Spinal cord (tissue), 10 donors: ENCODE results near the gene CHL1. TPM values are rescaled to one million over a fixed set of nuclear protein-coding genes. Genes with fewer than 3 reads are reported as not detected.

Experiments
- DNase-seq, 6 donors: peaks; one replicate each; pipeline versions ENCODE4 v3.0.0 to v3.0.0-alpha.2; 2013 to 2015; ENCODE audit warnings: low spot score in 6 of 6, low read depth in 4 of 6
- H3K27ac ChIP-seq: one replicate; pipeline ENCODE4 v1.5.1; 2013; ENCODE audit warnings: low read depth, low read length, control low read depth
- H3K27me3 ChIP-seq: one replicate; pipeline ENCODE4 v1.6.1; 2013; ENCODE audit warnings: low read length; ENCODE audit not compliant: control insufficient read depth, insufficient read depth
- H3K36me3 ChIP-seq: one replicate; pipeline ENCODE4 v1.6.1; 2013; ENCODE audit warnings: low read length; ENCODE audit not compliant: control insufficient read depth, insufficient read depth
- H3K4me1 ChIP-seq: one replicate; pipeline ENCODE4 v1.6.1; 2013; ENCODE audit warnings: low read length; ENCODE audit not compliant: control insufficient read depth, insufficient read depth
- H3K4me3 ChIP-seq: one replicate; pipeline ENCODE4 v1.5.1; 2013; ENCODE audit warnings: low read depth, low read length, control low read depth
- H3K9me3 ChIP-seq: one replicate; pipeline ENCODE4 v1.6.1; 2013; ENCODE audit warnings: low read length; ENCODE audit not compliant: control insufficient read depth, insufficient read depth
- WGBS: methylation state at CpG from one replicate; pipeline ENCODE4 v1.1.5; 2013; ENCODE audit warnings: missing lambda C conversion rate; ENCODE audit not compliant: insufficient coverage; 5-methylcytosine and 5-hydroxymethylcytosine counted together
- polyA plus RNA-seq, 2 donors: library from polyadenylated mRNA; unstranded; fragments of 120-200 nt; gene quantifications; one replicate each; pipeline ENCODE4 v1.2.1, GENCODE V29; 2013; ENCODE audit not compliant: insufficient read length in 2 of 2
- total RNA-seq, 2 donors: library from RNA; depleted of rRNA in 1 of 2; stranded (reverse); fragments of 120-200 nt in 1 of 2; fragments of >200 nt in 1 of 2; gene quantifications; one replicate each; pipeline versions ENCODE4 v1.2.3 to v1.2.4, GENCODE V29; 2013 to 2014
- donor health status: healthy.

CHL1 gene
- total and polyA plus RNA-seq, 4 donors, result 110 to 372 (median 165) TPM

DNA sequence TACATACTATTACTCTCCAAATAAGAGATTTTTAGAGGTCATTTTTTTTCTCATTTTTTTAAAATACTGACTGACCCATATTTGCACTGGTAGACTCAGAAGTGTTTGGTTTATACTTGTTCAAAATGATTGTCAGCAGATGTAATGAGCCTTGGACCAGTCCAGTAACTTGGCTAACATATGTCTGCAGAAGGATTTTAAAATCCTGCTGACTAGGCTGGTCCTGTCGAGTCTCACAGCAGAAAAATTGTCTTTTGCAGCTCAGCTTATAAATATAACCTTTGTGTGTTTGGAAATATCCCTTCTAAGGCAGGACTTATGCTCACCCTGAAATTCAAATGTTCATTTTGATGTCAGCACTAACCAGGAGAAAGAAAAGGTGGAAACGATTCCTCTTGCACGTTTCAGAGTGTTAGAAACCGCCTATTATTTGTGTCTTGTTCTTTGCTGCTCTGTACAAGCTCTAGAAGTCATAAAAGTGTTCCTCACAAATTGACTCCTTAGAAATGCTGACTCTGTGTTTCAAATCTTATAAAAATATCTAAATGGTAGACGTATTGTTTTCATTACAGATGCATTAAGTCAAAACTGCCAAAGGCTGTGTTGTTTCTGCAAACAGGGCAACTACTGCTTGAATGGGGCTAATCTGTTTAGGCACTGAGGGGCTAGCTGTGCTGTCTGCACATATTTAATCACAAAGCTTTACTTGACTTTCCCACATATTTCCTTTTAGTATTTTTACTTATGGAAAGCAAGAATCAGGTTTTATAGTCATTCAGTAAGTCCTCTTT is 95.3 kb downstream of the CHL1 start:
- peak in 1 of 6 donors; percentile 45 for DNase-seq
- H3K27ac ChIP-seq, result no peak overlapping the region
- WGBS, result no CpG with 5 or more reads among the region's 5 CpGs
- no peaks in the 10 kb centered on the region for H3K9me3 ChIP-seq
- no peaks in the 10 kb centered on the region for H3K36me3 ChIP-seq
- no peaks in the 10 kb centered on the region for H3K27me3 ChIP-seq
- no peak overlapping the region for H3K4me3 ChIP-seq
- H3K4me1 ChIP-seq, result no peaks in the 10 kb centered on the region

DNA sequence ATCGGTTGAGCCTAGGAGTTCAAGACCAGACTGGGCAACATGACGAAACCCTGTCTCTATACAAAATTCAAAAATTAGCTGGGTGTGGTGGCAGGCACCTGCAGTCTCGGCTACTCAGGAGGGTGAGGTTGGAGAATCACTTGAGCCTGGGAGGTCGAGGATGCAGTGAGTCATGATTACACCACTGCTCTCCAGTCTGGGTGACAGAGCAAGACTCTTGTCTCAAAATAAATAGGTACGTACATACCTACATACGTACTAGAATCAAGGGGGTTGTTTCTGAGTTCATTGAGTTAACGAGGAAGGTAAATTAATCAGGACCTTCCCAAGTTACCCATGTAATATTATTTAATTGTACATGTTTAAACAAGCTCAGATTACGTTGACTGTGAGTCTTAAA is 97.5 kb downstream of the CHL1 start:
- DNase-seq, result no peak
- 88% methylated on average over 4 of the region's 8 CpGs for WGBS

DNA sequence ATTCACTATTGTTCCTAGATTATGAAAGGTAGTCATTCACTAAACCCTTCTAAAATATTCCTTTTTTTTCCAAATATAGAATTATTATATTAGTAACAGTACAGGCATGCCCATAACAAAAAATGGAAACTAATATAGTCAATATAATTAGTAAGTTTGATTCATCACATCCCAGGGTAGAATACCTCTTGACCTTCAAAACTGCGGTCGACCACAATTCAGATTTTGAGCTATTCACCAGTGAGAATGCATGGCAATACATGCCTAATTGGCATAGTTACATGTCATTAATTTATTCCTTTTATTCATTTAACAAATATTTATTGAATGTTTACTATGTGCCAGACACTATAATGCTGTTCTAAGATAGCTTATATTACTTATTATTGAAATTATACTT is 98.0 kb downstream of the CHL1 start:
- no CpG with 5 or more reads among the region's 2 CpGs for WGBS
- H3K4me3 ChIP-seq, result no peak overlapping the region

More for the DNA sequence above, 97.5 kb downstream of the CHL1 start:
- H3K4me1 ChIP-seq, result no peaks in the 10 kb centered on the region
- H3K36me3 ChIP-seq, result no peaks in the 10 kb centered on the region
- H3K27ac ChIP-seq, result no peak overlapping the region
- H3K27me3 ChIP-seq, result no peaks in the 10 kb centered on the region
- H3K4me3 ChIP-seq, result no peak overlapping the region
- no peaks in the 10 kb centered on the region for H3K9me3 ChIP-seq

DNA sequence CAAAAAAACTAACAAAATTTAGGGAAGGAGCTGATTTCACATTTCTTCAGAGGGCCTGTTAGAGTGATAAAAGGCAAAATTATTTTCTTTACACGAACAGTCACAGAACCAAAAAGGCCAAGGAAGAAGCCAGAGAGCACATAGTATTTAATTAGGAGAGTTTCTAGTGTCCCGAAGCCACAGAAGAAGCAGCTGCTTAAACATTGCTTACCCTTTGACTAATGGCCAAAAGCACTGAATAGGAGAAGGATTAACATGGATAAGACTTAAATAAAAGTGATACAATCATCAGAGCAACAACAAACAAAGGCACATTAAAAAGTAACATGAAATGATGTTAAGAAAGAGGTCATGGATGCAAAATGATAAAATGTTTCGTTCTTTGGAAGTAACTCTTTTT is 98.6 kb downstream of the CHL1 start:
- Histone ChIP-seq H3K9me3 (no peaks in the 10 kb centered on the region), H3K4me3 (no peak overlapping the region), H3K27me3 (no peaks in the 10 kb centered on the region), H3K36me3 (no peaks in the 10 kb centered on the region), H3K4me1 (no peaks in the 10 kb centered on the region), H3K27ac (no peak overlapping the region)
- peak in 1 of 6 donors; percentile 37 for DNase-seq
- WGBS, result no CpG with 5 or more reads among the region's 3 CpGs

More for the DNA sequence above, 98.0 kb downstream of the CHL1 start:
- H3K27ac ChIP-seq, result no peak overlapping the region
- H3K9me3 ChIP-seq, result no peaks in the 10 kb centered on the region
- no peaks in the 10 kb centered on the region for H3K36me3 ChIP-seq
- no peaks in the 10 kb centered on the region for H3K4me1 ChIP-seq
- no peak for DNase-seq
- H3K27me3 ChIP-seq, result no peaks in the 10 kb centered on the region

DNA sequence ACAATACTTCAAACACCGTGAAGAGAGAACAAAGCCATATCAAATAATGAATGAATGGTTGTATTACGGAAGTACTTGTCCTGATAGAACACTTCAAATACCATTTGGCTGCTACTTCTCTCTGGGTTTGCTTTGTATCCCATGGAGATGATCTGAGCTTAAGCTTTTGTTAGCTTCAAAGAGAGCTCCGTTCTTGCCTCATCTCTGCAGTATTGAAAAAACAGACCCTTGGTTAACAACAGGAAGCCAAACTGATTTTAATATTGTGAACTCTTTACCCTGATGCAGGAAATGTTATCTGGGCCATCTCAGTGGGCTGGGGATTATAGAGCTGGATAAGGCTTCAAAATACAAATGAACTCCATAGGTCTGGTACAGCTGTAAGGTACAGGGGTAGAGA is 101.0 kb downstream of the CHL1 start:
- H3K4me3 ChIP-seq, result no peak overlapping the region
- H3K9me3 ChIP-seq, result no peaks in the 10 kb centered on the region
- no peak for DNase-seq
- no peak overlapping the region for H3K27ac ChIP-seq
- WGBS, result 20% methylated on average over 1 of the region's 3 CpGs
- H3K36me3 ChIP-seq, result no peaks in the 10 kb centered on the region
- no peaks in the 10 kb centered on the region for H3K27me3 ChIP-seq
- H3K4me1 ChIP-seq, result no peaks in the 10 kb centered on the region

DNA sequence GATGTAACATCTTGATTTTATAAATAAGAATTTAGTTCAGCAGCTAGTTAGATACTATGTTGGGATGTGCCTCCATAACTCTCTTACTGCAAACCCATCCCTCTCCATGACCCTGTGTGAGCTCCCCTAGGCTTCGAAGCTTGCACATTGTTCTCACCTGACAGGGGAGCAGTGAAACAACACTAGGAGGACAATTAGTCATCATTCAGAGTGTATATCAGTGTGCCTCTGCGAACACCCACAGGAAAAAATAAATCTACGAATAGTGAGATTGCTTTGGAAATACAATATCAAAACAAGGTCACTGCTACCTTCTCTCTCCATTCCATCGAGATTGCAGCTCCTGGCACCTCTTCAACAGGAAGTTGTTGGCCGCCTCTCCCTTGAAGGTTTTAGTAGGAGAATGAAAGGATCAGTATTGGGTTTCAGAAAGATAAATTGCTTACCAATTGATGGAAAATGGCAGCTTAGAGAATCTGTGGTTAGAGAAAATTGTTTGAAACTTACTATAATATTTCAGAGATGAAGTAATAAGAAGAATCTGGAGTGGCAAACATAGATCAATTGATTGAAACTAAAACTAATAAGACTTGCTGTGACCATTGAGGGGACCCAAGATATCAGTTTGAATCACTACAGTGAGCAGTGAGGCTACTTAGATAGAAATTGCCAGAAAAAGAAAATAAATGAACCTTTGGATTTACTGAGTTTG is 103.2 kb downstream of the CHL1 start:
- no peak overlapping the region for H3K4me3 ChIP-seq
- H3K27me3 ChIP-seq, result no peaks in the 10 kb centered on the region
- no peak overlapping the region for H3K27ac ChIP-seq
- 83% methylated on average over 1 of the region's 5 CpGs for WGBS
- H3K36me3 ChIP-seq, result no peaks in the 10 kb centered on the region
- no peaks in the 10 kb centered on the region for H3K9me3 ChIP-seq
- no peak for DNase-seq
- H3K4me1 ChIP-seq, result no peaks in the 10 kb centered on the region

DNA sequence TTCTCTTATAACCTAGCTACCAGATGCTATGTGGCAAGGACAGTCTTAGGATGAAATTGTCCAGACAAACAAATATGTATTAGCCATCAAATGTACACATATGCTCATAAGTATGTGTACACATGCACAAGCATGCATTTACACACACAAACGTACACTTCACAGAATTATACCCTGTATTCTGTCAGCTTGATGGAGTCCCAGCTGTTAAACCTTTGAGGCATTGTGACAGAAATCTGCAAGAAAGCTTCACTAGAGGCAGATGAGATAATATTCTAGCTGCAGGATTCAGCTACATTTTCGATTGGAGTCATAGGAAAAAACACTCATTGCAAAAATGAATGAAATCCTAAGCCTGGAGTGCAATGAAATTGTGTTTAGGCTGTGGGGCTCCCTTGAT is 110.6 kb downstream of the CHL1 start:
- Histone ChIP-seq H3K36me3 (peaks cover 5% of the 10 kb centered on the region), H3K4me3 (no peak overlapping the region), H3K4me1 (peaks cover 6% of the 10 kb centered on the region), H3K9me3 (no peaks in the 10 kb centered on the region), H3K27ac (no peak overlapping the region), H3K27me3 (no peaks in the 10 kb centered on the region)
- peak in 1 of 6 donors; percentile 54 for DNase-seq
- 80% methylated on average over 1 of the region's 2 CpGs for WGBS

DNA sequence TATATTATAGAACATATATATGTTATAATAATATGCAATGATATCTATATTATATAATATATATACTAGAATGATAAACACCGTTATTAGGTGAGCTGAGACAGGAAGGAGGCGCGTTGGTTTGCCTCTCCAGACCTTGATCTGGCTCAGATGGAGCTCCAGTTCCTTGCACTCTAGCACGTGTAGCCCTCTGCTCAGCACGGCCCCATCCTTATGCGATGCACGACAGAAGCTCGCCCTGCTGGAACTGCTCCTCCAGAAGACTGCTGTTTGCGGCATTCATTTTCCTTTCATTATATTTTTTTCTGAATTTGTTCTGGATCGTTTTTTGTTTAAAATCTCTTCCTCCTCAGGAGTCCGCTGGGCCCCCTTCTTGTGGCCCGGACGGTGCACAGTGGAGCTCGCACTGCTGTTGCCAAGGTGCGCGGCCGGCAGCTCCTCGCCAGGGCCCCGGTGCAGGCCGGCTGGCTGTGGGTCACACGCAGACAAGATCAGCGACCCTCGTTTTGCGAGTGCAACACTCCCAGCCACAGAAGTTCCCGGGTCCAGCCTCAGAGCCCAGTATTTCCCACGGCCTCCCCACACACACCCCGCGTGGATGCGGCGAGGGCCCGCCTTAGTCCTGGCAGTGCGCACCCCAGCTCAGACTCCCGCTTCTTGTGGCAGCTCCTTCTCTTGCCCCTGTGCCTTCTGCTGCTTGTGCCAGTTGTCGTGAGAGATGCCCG is 112.2 kb downstream of the CHL1 start:
- H3K9me3 ChIP-seq, result no peaks in the 10 kb centered on the region
- no peak overlapping the region for H3K27ac ChIP-seq
- no peaks in the 10 kb centered on the region for H3K27me3 ChIP-seq
- peaks cover 5% of the 10 kb centered on the region for H3K36me3 ChIP-seq
- 35% methylated on average over 27 of the region's 35 CpGs for WGBS
- peaks cover 6% of the 10 kb centered on the region for H3K4me1 ChIP-seq
- DNase-seq, result peak in 2 of 6 donors; percentile 30 to 54
- peak overlapping the region; percentile 17 for H3K4me3 ChIP-seq

DNA sequence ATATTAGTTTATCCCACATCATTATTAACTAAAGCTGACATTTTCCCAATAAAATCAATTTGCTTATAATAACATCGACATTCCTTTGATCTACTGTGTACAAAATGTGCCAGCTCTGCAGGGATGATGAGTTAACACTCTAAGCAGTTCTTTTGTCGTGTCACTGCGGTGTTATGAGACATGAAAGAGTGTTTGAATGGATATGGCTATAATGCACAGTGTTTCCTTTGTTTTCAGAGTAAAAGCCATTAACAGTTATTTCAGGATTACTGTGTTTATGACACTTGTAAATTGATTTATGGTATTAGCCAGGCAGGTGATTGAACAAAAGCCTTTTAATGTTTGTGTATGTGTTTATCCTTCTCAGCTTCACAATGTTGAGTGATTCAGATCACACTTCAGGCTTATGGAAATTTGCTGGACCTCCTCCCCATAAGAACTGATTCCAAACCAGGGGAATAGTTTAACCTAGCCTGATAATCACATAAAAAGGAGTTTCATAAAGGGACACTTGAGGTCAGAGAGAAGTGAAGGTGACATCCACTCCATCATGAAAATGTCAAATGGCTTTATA is 115.7 kb downstream of the CHL1 start:
- Histone ChIP-seq H3K4me1 (peaks cover 6% of the 10 kb centered on the region), H3K9me3 (no peaks in the 10 kb centered on the region), H3K4me3 (no peak overlapping the region), H3K36me3 (peaks cover 5% of the 10 kb centered on the region), H3K27ac (no peak overlapping the region), H3K27me3 (no peaks in the 10 kb centered on the region)
- 46% methylated on average over 2 of the region's 3 CpGs for WGBS
- peak in 1 of 6 donors; percentile 42 for DNase-seq
